AG10803 (cell line): ENCODE measurements around the gene TAF10.

Source experiments
- DNase-seq: peaks from one replicate; pipeline ENCODE4 v3.0.0; 2010; ENCODE audit warnings: low read depth
- H3K4me3 ChIP-seq: 2 replicates; pipeline ENCODE4 v1.5.1; 2011; ENCODE audit warnings: mild to moderate bottlenecking, low read length, control low read depth
- TF ChIP-seq, protein P1 (sequence below): conservative IDR thresholded peaks from 2 replicates; pipeline ENCODE4 v1.5.1; 2011; ENCODE audit warnings: mild to moderate bottlenecking, low read length, control low read depth, inconsistent platforms

TAF10 gene

DNA sequence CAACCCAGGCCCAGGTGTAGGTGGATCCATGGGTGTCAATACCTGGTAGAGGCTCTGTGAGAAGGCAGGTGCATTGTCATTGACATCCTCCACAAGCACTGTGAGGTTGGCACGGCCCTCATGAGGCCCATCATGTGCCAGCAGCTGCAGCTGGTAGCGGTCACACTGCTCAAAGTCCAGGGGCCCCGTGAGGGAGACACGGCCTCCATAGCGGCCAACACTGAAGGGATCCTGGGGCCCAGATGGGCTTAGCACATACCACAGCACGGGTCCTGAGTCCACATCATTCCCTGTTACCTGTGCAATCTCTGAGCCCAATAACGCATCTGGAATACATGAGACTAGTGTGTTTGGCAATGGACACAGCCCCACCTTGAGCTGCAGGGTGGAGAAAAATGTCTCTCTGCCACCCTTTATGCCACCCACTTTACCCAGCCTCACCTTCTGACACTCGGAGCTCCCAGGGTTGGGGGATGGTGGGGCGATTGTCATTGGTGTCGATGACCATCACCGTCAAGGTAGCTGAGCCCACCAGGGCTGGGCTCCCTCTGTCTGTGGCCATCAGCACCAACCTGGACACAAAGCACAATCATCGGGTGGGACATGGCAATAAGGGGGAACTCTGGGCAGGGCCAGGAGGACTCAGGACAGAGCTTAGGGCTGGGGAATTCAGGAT, 13.3 kb upstream of the TAF10 start:
- no peak overlapping the region for H3K4me3 ChIP-seq
- no peak for DNase-seq
- TF ChIP-seq, protein P1, sequence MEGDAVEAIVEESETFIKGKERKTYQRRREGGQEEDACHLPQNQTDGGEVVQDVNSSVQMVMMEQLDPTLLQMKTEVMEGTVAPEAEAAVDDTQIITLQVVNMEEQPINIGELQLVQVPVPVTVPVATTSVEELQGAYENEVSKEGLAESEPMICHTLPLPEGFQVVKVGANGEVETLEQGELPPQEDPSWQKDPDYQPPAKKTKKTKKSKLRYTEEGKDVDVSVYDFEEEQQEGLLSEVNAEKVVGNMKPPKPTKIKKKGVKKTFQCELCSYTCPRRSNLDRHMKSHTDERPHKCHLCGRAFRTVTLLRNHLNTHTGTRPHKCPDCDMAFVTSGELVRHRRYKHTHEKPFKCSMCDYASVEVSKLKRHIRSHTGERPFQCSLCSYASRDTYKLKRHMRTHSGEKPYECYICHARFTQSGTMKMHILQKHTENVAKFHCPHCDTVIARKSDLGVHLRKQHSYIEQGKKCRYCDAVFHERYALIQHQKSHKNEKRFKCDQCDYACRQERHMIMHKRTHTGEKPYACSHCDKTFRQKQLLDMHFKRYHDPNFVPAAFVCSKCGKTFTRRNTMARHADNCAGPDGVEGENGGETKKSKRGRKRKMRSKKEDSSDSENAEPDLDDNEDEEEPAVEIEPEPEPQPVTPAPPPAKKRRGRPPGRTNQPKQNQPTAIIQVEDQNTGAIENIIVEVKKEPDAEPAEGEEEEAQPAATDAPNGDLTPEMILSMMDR = no peak

DNA sequence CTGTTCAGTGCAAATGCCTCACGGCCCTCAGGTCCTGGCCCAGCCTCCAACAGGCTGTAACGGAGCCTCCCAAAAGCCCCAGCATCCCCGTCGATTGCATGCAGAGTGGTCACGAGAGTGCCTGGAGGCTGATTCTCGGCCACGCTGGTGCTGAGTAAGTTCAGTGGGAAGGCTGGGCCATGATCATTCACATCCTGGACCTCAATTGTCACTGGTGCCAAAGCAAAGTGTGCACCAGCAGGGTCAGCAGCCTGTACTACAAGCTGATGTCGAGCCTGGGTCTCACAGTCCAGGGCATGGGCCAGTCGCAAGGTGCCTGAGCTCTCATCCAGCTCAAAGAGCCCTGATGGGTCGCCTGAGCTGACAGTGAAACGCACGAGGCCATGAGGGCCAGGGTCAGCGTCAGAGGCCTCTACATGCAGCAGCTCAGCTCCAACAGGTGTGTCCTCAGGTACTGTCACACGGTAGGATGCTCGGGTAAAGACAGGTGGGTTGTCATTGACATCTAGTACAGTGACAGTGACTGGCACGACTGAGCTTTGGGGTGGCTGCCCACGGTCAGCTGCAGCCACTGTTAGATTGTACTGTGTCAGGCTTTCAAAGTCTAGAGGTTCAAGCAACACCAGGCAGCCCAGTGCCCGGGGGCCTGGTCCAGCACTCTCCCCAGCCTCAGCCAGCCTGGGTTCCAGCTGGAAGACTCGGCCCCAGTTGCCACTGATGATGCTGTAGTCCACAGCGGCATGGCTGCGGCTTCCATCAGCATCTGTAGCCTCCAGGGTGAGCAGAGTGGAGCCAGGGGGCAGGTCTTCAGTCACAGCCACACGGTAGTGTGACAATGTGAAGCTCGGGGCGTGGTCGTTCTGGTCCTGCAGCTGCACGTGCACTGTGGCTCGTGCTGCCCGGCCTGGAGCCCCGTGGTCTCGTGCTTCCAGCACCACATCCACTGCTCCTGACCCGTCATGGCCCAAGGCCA, 11.7 kb upstream of the TAF10 start:
- no peak for DNase-seq
- H3K4me3 ChIP-seq = no peak overlapping the region
- TF ChIP-seq, protein P1 = no peak

DNA sequence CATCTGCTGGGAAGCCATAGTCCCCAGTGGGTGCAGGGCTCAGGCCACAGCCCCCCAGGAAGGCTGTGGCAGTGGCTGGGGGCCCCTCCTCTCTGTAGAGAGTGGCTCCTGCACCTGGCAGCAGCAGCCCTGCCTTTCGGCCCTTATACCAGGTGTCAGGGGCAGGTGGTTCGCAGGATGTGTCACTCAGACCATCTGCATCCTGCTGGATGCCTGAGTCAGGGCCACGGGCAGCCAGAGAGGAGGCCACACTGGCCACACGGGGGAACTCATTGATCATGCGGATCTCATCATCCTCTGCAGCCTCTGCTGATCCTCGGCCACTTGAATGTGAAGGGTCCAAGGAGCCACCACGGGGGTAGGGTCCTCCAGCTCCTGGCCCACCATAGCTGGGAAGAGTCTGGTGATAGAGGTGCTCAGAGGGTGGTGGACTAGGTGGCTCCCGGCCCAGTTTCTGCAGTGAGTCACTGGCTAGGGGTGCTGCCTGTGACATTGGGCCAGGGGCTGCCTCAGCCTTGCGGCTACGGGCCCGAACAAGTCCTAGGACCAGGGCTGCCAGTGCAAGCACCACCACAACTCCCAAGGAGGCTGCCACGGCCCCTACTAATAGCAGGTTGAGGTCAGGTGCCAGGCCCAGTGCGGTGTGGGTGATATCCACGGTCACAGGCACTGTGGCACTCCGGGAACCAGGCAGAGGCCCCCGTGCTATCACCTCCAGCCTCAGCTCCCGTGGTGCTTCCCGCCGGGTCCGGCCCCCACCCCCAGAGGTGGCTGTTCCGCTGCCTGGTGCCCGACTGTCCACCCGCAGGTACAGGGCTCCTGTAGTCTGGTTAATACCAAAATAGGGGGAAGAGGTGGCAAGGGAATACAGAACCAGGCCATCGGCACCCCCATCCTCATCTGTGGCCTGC, 10.5 kb upstream of the TAF10 start:
- TF ChIP-seq, protein P1 = no peak

DNA sequence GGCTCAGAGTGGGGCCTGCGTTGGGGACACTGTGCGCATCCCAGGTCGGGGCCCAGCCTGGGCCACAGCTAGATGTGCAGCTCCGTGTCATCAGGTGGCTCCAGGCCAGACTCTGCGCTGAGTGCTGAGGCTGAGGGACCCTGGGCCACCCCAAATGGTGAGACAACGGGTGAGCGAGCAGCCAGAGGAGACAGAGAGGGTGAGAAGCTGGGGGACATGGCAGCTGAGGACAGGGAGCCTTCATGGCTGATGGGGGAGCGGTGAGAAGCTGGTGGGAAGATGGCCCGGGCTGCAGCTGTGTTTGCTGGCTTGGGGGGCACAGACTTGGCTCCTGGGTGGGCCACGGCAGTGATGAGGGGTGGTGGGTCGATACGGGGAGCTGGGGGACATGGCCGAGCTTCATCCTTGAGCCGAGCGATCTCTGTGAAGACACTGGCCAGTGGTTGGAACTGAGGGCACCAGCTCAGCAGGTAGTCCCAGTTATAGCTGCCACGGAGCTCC, 9.7 kb upstream of the TAF10 start:
- no peak overlapping the region for H3K4me3 ChIP-seq
- TF ChIP-seq, protein P1 = no peak
- no peak for DNase-seq

More for the DNA sequence above, 10.5 kb upstream of the TAF10 start:
- no peak overlapping the region for H3K4me3 ChIP-seq
- no peak for DNase-seq

DNA sequence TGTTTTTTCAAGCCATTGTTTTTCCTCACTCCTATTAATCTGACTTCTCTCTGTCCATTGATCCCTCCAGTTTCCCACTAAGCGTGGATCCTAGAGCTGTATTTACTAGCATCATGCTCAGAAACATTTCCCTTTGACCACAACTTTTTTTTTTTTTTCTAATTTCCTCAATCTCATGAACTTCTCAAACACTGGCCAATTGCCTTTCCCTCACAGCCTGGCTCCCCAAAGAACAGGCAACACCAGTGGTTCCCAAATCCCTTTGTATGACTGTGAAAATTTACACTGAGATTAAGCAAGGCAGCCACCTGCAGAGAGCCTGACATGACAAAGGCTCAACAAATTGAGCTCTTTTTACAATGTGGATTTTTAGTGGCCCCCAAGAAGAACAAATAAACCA, 8.6 kb upstream of the TAF10 start:
- no peak for DNase-seq
- H3K4me3 ChIP-seq = no peak overlapping the region
- TF ChIP-seq, protein P1 = no peak

DNA sequence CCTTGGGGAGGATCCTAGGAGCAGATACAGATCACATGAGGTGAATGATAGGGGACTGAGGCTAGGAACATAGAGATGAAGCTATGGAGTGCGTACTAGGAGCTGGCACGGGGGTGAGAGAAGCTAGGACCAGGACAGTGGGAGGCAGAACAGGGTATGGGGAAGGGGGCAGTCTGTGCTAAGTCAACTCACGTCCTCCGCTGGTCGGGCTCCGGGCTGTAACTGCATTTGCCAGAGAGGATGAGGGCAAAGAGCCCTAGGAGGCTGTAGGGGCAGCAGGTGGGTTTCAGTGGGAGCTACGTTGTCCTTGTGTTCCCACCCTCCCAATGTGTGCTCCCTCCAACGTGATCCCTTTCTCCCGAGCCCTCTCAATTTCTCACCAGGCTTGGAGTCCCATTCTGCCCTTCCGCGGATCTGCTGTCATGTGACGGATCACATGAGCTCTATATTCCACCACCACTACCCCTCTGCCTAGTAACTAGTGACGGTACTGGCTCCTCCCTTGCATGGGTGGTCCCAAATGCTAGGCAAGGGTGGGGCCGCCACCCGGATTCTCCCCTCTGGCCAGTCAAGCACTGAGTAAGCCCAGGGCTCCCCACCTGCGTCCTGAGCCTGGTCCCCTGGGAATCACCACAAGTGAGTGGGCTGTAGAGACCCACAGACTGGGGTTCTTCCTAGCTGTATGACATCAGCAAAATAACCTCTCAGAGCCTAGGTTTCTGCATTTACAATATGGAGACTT, 7.2 kb upstream of the TAF10 start, which contains the start of gene TPP1:
Gene TPP1, minus strand, starts transcription at position 419 of the 742 bp plus-strand sequence. Its CDS starts 22 bp downstream, at position 397.
- H3K4me3 ChIP-seq = peak within 1 kb of the TSS; percentile 98
- TF ChIP-seq, protein P1 = no peak; the same call in 1 of the 2 replicates
- peak; percentile 91 for DNase-seq
